AG20443 (cell line): ENCODE results near the gene DPH3.
"Not testable (repeated sequence)": the region's sequence is repeated elsewhere in the genome, so short reads cannot be mapped to it uniquely, and the experiment has no call there.

Experiments used
- DNase-seq: peaks from one replicate; pipeline ENCODE4 v3.0.0; 2012; ENCODE audit warnings: low spot score, mixed read lengths

Gene DPH3

DNA sequence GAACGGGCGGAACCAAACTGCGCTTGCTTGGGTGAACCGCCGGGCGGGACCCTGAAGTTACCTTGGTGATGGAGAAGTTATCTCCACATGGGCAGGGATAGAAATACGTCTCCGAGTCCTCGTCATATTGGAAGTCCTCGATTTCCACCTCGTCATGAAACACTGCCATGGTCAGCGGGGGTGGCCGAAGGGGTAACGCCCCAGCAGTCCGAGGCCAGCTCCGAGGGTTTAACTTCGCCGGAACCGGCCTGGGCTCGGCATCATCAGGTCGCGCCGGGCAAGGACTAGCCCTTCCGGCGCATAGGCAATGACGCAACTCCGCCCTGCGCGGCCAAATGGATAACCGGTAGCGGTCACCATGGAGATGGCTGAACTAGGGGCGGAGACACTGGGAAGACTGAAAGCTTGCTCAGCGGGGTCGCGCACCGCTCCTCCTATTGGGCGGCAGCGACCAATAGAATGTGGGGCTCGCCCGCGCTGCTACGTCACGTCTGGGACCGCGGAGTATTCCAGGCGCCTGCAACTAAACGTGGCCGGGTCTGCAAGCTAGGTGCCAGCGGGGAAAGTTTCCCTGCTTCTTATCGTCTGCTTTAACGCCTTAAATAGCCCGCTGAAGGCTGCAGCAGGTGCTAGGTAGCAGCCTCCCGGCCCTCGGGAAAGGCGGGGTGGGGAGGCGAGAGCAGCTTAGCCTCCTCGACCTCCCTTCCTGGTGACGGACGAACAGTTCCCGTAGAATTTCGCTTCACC, at the start of gene DPH3, which contains the start of gene OXNAD1:
Gene DPH3, minus strand, starts transcription at position 236 of the 747 bp plus-strand sequence. Its CDS starts 67 bp downstream, at position 169.
Gene OXNAD1, plus strand, starts transcription at position 505 of the 747 bp plus-strand sequence. CDS start 5,741 bp downstream, outside the sequence.
- peak; percentile 99 for DNase-seq

DNA sequence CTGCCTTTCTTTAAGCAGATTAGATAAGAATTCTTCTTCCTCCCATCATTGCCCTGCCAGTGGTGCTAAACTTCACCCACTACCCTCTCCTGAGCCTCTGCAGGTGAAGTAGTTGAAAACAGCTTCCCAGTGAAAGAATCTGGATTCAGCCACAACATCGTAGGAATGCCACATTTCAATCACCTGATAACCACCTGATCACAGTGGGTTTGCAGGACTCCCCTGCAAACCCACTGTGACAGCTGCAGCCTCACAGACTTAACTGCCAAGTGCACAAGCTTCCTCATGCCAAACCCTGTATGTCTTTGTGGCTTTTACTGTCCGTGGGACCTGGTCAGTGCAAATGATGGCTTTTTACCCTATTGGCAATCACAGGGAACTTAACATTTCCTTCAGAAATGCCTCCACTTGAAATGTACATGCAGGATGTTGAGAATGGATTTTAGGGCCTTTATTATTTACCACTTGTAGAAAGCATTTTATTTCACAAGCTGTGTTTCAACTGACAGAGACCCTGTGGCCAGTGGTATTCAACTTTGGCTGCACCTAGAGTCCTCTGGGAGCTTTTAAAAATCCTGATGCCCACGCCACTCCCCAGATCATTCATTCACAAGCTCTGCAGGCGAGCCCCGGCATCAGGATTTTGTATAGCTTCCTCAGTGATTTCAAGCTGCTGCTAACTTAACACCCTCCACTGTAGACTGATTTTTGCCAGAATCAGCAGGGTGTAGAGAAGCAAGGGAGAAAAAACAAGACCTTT, 49.3 kb upstream of the DPH3 start:
- DNase-seq: no peak

DNA sequence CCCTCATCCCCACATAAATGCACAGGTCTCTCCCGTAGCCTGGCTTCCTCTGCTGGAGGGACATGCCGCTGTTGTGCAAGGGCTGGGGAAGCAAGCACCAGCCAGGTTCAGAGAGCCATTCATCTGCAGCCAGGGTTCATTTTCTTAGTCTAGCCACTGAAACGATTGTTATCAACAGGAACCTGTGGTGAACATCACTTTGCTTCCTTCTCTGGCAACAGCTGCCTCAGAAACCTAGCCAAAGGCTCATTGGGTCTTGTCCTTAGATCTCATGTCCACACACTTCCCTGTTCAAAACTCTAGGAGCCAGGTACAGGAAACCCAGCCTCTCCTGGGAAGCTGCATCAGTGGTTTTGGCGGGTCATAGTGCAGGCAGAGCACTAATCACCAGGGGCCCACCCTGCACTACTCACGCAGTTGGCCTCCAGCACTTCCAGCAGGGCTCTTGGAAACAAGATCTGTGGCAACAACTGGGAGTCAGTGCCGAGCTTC, 47.3 kb upstream of the DPH3 start:
- peak; percentile 77 for DNase-seq

DNA sequence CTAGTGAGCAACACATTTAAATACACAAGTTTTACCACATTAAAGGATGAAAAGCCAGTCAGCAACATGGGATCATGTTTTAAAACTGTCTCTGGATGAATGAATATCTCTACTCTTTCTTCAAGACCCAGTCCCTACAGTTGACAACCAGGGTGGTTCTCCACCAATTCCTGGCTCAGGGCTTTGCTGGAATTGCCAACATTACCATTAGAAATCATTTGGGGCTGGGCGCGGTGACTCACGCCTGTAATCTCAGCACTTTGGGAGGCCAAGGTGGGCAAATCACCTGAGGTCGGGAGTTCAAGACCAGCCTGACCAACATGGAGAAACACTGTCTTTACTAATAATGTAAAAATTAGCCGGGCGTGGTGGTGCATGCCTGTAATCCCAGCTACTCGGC, 45.7 kb upstream of the DPH3 start:
- DNase-seq: not testable (repeated sequence)

DNA sequence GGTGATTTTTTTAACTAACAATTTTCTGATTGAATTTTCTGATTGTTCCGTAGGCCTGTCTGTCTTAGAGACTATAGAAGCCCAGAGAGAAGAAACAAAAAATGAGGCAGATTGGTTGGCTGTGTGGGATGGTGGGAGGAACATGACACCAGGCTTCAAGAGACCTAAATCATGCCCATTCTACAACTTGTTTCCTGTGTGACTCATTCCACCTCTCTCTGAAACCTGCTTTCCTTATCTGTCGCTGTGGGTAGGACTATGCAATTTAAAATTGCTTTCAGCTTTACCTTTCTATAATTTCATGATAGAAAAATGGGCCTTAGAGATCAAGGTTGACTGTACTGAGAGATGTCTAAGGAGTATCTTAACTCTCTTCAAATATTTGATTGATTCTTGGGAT, 44.8 kb upstream of the DPH3 start:
- DNase-seq: no peak

DNA sequence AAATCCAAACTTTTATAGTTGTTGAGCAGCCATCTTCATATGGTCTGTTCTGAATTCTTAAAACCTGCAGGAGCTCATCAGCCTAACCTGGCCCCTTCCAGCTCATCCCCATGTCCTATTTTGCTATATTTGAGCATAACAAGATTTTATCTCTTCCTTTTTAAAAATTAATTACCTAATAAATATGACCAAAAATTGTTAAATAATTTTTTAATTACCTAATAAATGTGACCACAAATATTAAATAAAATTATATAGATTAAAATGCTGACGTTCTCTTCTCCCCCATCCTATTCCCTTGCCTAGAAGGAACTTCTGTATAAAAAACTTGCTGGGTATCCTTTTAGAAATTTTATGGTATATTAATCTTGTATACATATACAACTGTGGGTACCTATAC, 44.0 kb upstream of the DPH3 start:
- DNase-seq: no peak

DNA sequence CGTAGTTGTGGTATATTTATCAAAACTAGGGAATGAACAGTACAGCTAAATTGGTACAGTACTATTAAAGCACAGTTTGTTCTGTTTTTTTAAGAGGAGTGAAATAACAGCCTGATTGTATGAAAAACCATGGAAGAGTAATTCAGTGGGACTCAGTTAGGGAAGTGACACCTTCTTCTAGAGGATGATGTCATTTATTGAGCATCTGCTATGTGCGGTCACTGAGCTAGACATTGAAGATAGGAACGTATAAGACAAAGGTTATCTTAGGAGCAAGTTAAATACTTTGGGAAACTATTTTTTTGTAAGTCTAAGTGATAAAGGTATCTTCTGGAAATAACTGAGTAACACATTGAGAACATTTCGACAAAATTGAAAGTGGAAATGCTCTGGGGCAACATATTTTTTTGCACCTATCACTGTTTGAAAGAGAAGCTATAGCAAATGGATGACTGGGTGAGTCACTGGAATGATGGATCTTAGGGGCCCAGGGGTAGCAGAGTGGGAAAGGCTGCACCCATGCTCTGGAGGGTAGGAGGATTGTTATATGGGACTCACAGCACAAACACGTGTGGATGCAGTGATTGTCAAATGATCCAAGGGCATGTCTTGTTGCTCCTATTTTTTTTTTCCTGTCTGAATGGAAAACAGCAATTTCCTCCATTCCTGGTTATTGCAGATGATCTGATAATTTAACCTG, 43.2 kb upstream of the DPH3 start:
- no peak for DNase-seq

DNA sequence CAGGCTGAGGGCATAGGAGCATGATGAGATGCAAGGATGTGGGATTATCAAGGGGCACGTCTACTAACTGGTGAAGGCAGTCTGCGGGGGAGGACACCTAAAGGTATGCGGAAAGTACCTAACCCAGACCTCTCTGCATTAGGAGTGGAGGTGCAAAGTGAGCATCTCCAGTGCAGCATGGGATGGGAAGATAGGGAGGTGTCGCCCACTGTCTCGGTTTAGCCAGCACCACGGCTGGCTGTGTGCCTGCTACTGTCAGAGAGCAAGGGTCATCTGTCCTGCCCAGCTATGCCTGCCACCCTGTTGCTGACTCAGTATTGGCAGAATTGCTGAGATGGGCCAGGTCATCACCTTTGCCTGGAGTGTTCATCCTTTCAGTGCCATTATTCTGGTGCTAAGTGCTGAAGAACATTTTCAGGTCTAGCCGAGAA, 40.4 kb upstream of the DPH3 start:
- no peak for DNase-seq

DNA sequence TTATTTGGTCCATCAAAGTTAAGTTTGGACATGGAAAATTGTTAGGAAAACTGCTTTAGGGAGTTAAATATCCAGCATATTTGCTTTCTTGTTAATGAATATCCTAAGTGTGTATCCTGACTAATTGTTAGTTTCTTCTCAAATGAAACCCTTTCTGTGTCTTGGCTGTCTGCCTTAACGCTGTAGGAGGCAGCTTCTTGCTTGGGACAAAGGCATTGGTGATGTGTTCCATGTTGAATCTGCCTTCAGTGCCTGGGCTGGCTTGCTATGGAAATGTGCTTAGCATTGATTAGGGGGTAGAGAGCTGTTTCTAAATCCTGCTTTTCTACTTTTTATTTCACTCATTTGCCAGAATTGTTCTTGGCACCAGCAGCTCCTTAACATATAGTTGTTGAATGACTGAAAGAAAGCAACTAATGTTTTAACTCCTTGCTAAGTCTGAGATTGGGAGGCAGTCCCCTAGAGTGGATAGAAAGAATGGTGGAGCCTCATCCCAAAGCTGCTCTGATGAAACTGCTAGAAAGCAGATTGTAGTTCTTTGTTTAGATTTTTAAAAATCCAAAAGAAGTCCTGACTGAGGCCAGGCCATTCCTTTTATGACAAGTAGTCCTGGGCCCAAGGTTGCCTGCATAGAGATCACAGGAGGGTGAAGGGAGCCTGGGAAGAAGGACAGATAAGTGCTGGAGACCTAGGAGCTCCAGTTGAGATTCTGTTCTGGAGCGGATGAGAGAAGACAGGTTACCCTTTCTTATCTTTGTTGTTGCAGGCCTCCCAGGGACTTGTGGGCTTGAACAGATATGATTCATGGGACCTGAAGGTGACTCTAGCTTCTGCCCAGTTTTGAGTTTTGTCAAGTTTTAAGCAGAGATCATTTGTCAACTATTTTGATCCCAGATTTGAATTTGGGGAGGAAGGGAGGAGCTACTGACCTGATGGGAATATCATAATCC, 39.6 kb upstream of the DPH3 start:
- no peak for DNase-seq

DNA sequence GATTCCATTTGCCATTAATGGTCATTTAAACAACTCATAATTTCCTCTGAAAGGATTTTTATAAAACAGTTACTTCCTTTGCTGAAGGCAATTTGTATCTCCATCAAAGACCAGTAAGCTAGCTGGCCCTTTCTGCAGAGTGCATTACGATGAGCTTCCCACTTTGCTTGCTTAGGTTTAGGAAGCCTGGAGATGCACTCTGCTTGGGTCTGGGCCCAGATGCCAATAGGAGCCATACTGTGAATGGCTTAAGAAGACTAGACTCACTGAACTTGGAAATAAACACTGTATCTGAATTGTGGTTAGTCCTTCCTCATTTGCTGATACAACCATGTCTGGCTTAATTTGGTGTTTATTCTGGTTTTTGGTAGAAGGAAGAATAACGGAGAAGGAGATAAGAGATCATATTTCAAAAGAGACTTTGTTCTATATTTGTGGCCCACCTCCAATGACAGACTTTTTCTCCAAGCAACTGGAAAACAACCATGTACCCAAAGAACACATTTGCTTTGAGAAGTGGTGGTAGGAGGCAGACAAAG, 38.4 kb upstream of the DPH3 start:
- no peak for DNase-seq

DNA sequence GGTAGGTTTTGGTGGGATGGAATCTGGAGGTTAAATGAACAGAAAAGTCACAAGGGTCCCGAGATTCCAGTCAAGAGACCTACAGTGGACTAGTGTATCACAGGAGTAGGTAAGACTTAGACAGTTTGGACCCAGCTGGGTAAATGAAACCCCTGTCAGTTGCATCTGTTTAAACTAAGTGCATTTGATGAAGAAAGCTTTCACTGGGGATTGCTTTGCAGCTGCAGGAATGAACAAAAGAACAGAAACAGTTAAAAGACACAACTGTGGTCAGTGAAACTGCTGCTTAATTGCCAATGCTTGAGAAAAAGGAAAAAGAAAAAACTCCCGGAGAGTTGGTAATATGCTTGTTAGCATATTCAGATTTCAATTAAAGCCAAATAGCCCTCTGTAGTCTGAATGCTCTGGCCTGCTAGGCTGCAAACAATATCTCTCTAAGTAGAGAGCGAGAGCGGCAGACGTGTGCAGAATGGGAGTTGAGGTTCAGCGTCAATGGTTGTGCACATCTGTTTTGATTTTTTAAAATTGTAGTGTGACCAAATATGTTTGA, 37.4 kb upstream of the DPH3 start:
- DNase-seq: no peak

DNA sequence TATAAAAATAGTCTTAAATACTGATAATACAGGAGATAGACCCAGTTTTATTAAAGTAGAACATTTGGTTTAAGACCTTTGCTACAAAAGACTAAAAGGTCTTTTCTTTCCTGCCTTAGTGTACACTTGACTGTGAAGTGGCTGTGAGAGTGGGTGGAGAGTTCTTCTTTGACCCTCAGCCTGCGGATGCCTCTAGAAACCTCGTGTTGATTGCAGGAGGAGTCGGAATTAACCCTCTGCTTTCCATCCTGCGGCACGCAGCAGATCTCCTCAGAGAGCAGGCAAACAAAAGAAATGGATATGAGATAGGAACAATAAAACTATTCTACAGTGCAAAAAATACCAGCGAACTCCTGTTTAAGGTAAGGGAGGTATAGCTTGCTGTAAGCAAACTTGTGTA, 36.8 kb upstream of the DPH3 start:
- DNase-seq: no peak

DNA sequence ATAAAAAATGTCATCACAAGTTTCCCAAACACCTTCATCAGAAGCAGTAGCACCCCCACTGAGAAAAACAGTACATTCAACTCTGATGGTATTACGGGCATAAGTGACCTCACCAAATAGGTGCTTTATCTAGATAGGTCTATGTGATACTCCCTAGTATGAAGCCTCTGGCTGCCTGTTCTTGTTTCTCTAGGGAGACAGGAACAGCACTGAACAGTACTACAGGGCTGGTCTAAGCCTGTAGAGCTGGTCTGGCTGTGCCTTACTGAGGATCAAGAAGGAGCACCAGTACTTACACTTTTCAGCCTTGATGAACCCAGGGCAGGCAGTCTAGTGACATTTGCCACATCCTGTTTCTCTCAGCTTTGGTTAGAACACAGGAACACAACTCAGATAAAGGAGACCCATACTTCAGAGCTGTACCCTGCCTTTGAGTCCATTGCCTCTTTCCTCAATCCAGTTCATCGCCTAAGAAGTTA, 36.2 kb upstream of the DPH3 start:
- DNase-seq: no peak

DNA sequence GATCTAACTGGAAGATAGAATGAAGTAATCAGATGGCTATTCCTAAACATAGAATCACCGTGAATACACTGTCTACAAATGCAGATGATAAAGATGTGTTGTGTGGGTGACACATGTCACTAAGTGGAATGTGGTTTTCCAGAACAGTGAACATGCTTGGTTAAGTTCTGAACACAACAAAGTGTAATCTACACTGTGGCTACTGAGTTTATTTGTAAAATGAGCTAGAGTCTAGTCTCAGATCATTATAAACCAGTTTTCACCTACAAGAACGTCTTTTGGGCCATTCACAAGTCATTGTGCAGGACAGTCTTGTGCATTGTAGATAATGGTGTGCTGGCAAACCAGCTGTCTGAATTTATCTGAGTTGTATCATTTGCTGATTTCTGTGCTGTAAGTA, 35.6 kb upstream of the DPH3 start:
- DNase-seq: no peak

DNA sequence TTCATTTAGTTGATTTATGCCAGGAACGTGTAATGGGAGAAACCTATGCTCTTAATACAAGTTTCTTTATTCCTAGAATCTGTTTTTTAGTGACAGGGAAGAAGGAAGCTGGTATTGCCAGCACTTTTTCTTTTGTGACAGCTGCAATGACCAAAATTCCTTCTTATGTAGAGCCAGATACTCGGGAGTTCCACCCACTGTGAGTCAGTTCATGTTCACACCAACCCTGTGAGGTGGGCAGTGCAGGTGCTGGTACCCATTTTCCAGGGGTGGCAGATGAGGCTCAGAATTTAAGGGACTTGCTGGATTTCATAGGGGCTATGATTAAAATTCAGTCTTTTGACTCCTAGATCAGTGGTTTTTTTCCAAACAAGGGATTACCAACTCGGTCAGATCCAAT, 35.0 kb upstream of the DPH3 start:
- DNase-seq: no peak

DNA sequence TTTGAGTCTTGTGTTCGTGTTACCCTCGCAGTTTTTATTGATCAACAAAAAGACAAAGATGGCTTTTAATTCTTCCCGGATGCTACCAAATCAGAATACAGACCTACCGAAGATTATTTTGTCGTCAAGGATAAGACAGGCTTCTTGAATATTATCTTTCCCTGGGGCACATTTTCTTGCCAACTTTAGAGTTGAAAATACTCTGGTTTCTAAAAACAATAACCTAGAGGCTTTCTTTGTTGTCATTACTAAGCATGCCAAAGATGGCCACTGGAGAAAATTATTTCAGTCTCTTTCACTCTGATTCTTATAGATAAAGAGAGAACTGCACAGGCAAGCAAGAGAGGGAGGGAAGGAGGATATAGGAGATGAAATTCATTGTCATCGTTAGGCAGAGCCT, 34.1 kb upstream of the DPH3 start:
- DNase-seq: no peak

DNA sequence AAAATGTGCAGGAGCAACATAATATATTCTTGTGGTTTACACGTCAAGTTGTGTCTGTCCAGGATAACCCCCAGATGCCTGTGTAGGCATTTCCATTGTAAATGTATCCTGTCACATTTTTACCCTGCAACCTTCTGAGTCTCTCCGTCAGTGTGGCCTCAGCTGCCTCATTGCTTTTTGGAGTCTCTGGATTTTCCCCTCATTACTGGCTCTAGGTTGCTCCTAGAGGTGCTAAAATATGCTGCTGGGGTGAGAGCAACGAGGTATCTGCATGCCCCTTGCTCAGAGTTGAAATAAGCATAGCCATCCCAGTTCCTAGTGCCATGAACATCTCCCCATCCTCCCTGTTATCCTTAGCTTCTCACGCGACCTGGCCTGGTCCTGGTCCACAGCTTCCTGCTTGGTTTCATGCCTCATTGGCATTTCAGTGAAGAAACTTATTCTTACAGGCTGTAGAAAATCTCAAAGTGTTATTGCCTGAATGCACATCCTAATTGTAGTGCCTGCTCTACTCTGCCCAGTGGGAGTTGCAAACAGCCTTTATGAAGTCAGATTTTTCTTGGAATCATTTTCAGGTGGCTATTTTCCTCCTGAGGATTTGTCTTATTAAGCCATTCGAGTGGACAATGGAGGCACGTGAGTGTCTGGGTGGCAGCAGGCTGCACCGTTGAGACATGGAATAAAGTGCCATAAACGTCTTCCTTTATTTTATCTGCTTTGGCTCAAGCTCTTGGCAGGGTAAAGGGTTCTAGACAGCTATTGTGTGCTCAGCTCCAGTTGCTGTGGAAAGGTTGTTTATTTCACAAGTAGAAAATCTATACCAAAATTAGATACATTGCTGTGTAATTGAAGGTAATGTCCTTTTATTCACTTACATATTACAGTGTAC, 33.5 kb upstream of the DPH3 start:
- no peak for DNase-seq

DNA sequence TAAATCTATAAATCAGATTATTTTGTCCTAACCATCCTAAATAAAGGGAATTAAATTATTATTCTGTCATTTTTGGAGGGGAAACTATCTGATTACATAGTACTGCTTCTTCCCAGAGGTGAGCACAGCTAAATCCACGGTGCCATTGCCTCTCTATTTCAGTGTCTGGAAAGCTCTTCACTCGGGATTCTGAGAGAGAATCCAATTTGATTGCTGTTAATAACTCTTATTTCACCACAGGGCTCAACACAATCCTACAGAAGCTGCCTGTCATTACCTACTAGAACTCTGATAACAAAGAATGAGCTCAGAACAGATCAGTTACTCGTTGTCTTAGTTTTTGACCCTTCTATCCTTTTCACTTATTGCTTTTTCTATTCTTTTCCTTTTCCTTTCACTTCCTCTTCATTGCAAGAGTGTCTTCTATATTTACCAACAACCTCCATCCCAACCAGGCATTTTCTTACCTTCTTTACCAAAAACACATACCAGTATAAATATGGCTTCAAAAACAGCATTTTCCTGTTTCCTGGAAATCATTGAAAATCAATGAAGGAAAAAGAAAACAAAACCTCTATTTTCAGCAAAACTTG, 30.7 kb upstream of the DPH3 start:
- no peak for DNase-seq

DNA sequence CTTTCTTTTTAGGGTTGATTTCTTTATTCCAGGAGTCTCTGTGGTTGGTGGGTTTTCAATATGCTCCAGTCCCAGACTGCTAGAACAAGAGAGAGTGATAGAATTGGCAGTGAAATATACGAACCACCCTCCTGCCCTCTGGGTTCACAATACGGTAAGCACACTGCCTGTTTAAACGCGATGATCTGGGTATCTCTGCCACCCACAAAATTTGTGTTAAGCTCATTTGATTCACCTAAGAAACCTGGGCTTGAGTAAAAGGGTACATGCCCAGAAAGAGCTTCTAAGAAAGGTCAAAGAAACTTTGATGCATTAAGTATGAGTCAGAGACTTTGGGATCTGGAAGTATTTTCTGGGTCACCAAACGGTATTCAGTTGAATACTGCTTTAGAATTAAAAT, 30.1 kb upstream of the DPH3 start:
- DNase-seq: no peak
